Measurements from ENCODE around the gene CPSF4. TPM values are rescaled to one million over a fixed set of nuclear protein-coding genes. Genes with fewer than 3 reads are reported as not detected.
A peak's percentile ranks its signal among the peaks of the same experiment; 100 is the strongest.
"Not testable (repeated sequence)": the region's sequence is repeated elsewhere in the genome, so short reads cannot be mapped to it uniquely, and the experiment has no call there.

The CPSF4 gene
- total RNA-seq, 1 donor from 2014 or later, result 26.9 TPM

DNA sequence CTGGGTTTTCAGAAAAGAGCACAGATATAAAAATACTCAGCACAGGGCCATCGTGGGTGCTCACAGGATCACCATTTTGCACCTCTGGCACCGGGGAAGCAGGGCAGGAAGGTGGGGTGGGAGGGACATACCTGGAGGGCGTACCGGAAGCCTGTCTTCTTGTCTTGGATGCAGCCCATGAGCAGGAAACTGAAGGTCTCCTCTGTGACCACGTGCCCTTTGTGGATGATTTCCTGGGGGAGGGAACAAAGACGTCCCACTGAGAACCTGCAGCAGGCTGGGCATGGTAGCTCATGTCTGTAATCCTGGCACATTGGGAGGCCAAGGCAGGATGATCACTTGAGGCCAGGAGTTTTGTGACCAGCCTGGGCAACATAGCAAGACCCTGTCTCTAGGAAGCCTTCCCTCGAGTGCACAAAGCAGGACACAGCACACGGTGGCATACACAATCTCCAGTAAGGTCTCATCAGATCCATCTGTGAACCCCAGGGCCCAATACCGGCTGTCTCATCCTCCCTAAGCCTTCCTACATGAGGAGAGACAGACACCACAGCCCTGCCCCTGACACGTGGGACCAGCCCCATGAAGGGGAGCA, 9.7 kb upstream of the CPSF4 start:
- peaks cover 65% of the 10 kb centered on the region for H3K36me3 ChIP-seq
- DNase-seq, result no peak
- intact Hi-C loops (cut with DNase I), result no loop called here

DNA sequence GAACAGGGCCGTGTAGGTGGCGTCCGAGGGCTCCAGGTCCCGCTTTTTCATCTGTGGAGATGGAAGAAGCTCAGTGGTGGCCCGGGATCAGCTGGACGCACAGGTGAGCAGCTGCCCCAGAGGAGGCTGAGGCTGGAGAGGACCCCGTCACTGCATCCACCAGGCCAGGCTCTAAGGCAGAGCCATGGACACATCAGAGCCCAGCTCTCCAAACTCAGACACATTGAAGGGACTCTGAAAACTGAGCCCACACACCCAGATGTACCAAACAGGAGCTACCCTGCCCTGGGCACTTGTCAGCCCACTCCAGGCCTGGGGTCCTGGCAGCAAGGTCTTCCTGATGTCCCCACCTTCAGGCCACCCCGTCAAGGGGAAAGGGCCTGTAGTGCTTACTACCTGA, 9.0 kb upstream of the CPSF4 start:
- no peaks in the 10 kb centered on the region for H3K4me1 ChIP-seq
- no peak overlapping the region for H3K4me3 ChIP-seq
- no peaks in the 10 kb centered on the region for H3K9me3 ChIP-seq
- no peak overlapping the region for H3K27ac ChIP-seq
- TF ChIP-seq, protein P1, sequence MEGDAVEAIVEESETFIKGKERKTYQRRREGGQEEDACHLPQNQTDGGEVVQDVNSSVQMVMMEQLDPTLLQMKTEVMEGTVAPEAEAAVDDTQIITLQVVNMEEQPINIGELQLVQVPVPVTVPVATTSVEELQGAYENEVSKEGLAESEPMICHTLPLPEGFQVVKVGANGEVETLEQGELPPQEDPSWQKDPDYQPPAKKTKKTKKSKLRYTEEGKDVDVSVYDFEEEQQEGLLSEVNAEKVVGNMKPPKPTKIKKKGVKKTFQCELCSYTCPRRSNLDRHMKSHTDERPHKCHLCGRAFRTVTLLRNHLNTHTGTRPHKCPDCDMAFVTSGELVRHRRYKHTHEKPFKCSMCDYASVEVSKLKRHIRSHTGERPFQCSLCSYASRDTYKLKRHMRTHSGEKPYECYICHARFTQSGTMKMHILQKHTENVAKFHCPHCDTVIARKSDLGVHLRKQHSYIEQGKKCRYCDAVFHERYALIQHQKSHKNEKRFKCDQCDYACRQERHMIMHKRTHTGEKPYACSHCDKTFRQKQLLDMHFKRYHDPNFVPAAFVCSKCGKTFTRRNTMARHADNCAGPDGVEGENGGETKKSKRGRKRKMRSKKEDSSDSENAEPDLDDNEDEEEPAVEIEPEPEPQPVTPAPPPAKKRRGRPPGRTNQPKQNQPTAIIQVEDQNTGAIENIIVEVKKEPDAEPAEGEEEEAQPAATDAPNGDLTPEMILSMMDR (IDR thresholded peaks at IDR 0.05), result no peak
- intact Hi-C loops (cut with DNase I), result no loop called here
- no peaks in the 10 kb centered on the region for H3K27me3 ChIP-seq
- DNase-seq (no peak), ATAC-seq (no peak)
- H3K36me3 ChIP-seq, result peaks cover 65% of the 10 kb centered on the region

More for the DNA sequence above, 9.7 kb upstream of the CPSF4 start:
- H3K4me3 ChIP-seq, result no peak overlapping the region
- peak; percentile 15 for ATAC-seq
- no peaks in the 10 kb centered on the region for H3K4me1 ChIP-seq
- H3K27me3 ChIP-seq, result no peaks in the 10 kb centered on the region
- H3K9me3 ChIP-seq, result no peaks in the 10 kb centered on the region
- H3K27ac ChIP-seq, result no peak overlapping the region
- TF ChIP-seq, protein P1 (IDR thresholded peaks at IDR 0.05), result no peak

DNA sequence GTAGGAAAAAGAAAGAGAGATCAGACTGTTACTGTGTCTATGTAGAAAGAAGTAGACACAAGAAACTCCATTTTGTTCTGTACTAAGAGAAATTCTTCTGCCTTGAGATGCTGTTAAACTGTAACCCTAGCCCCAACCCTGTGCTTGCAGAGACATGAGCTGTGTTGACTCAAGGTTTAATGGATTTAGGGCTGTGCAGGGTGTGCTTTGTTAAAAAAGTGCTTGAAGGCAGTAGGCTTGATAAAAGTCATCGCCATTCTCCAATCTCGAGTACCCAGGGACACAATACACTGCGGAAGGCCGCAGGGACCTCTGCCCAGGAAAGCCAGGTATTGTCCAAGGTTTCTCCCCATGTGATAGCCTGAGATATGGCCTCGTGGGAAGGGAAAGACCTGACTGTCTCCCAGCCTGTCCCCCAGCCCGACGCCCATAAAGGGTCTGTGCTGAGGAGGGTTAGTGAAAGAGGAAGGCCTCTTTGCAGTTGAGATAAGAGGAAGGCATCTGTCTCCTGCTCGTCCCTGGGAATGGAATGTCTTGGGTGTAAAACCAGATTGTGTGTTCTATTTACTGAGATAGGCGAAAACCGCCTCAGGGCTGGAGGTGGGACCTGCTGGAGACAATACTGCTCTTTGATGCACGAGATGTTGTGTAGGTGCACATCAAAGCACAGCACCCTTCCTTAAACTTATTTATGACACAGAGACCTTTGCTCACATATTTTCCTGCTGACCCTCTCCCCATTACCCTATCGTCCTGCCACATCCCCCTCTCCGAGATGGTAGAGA, 6.8 kb upstream of the CPSF4 start:
- DNase-seq; H3K27me3 ChIP-seq; H3K4me3 ChIP-seq; H3K27ac ChIP-seq; ATAC-seq; intact Hi-C loops (cut with DNase I); H3K4me1 ChIP-seq; H3K9me3 ChIP-seq: not testable (repeated sequence)
- H3K36me3 ChIP-seq, result peaks cover 61% of the 10 kb centered on the region

DNA sequence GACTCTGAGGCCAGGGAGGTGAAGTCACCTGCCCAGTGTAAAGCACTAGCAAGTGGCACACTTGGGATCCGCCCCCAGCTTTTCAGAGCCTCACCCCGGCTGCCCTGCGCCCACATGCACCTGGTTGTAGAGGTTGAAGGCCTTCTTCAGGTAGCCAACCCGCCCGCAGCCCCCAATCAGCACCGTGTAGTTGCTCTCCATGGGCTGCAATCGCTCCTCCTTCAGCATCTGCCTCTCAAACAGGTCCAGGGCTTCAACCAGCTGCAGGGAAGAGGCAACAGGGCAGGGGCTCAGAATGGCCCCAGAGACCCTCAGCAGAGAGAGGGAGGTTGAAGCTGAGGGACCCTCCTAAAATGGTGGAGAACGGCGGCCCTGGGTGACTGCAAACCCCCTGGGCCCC, 5.6 kb upstream of the CPSF4 start:
- TF ChIP-seq, protein P1 (IDR thresholded peaks at IDR 0.05), result no peak
- peaks cover 61% of the 10 kb centered on the region for H3K36me3 ChIP-seq
- H3K27me3 ChIP-seq, result no peaks in the 10 kb centered on the region
- ATAC-seq (no peak), DNase-seq (no peak)
- intact Hi-C loops (cut with DNase I), result no loop called here
- no peak overlapping the region for H3K4me3 ChIP-seq
- no peaks in the 10 kb centered on the region for H3K9me3 ChIP-seq
- peaks cover 9% of the 10 kb centered on the region for H3K4me1 ChIP-seq
- H3K27ac ChIP-seq, result no peak overlapping the region

GRCh38 chr7:99437946-99438572, 684 bp upstream of the CPSF4 start:
- TF ChIP-seq, protein P1 (IDR thresholded peaks at IDR 0.05), result no peak
- H3K36me3 ChIP-seq, result peaks cover 26% of the 10 kb centered on the region
- peak; percentile 5 for ATAC-seq
- no peaks in the 10 kb centered on the region for H3K27me3 ChIP-seq
- H3K4me1 ChIP-seq, result peaks cover 24% of the 10 kb centered on the region
- intact Hi-C loops (cut with DNase I), result no loop called here
- H3K4me3 ChIP-seq, result peak overlapping the region; percentile 99
- no peaks in the 10 kb centered on the region for H3K9me3 ChIP-seq
- H3K27ac ChIP-seq, result peak overlapping the region; percentile 85
- DNase-seq, result no peak

DNA sequence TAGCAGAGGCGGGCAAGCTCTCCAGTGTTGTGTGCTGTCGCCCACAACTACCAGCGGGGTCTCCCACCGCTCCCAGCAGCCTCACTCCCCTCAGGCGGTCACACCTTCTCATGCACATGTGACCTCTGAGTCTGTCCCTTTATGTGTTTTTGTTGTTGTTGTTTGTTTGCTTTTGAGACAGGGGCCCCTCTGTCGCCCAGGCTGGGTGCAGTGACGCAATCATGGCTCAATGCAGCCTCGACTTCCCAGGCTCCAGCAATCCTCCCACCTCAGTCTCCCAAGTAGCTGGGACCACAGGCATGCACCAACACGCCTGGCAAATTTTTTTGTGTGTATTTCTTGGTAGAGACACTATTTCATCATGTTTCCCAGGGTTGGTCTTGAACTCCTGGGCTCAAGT, 1.5 kb downstream of the CPSF4 start:
- intact Hi-C loops (cut with DNase I), result no loop called here
- no peaks in the 10 kb centered on the region for H3K27me3 ChIP-seq
- H3K4me3 ChIP-seq, result peak overlapping the region; percentile 99

More for the DNA sequence above, 1.5 kb downstream of the CPSF4 start:
- no peak for ATAC-seq
- H3K4me1 ChIP-seq, result peaks cover 24% of the 10 kb centered on the region
- no peaks in the 10 kb centered on the region for H3K9me3 ChIP-seq
- DNase-seq, result no peak
- H3K36me3 ChIP-seq, result peaks cover 24% of the 10 kb centered on the region
- H3K27ac ChIP-seq, result no peak overlapping the region
- TF ChIP-seq, protein P1 (IDR thresholded peaks at IDR 0.05), result no peak

Data from upper lobe of right lung (tissue), 1 donor.